Spinal cord (tissue), 10 donors: Measurements from ENCODE around the gene PROM1. TPM values are rescaled to one million over a fixed set of nuclear protein-coding genes. Genes with fewer than 3 reads are reported as not detected.
A peak's percentile ranks its signal among the peaks of the same experiment; 100 is the strongest.

Source experiments
- DNase-seq, 6 donors: peaks; one replicate each; pipeline versions ENCODE4 v3.0.0 to v3.0.0-alpha.2; 2013 to 2015; ENCODE audit warnings: low spot score in 6 of 6, low read depth in 4 of 6
- H3K27ac ChIP-seq: one replicate; pipeline ENCODE4 v1.5.1; 2013; ENCODE audit warnings: low read depth, low read length, control low read depth
- H3K27me3 ChIP-seq: one replicate; pipeline ENCODE4 v1.6.1; 2013; ENCODE audit warnings: low read length; ENCODE audit not compliant: control insufficient read depth, insufficient read depth
- H3K36me3 ChIP-seq: one replicate; pipeline ENCODE4 v1.6.1; 2013; ENCODE audit warnings: low read length; ENCODE audit not compliant: control insufficient read depth, insufficient read depth
- H3K4me1 ChIP-seq: one replicate; pipeline ENCODE4 v1.6.1; 2013; ENCODE audit warnings: low read length; ENCODE audit not compliant: control insufficient read depth, insufficient read depth
- H3K4me3 ChIP-seq: one replicate; pipeline ENCODE4 v1.5.1; 2013; ENCODE audit warnings: low read depth, low read length, control low read depth
- H3K9me3 ChIP-seq: one replicate; pipeline ENCODE4 v1.6.1; 2013; ENCODE audit warnings: low read length; ENCODE audit not compliant: control insufficient read depth, insufficient read depth
- WGBS: methylation state at CpG from one replicate; pipeline ENCODE4 v1.1.5; 2013; ENCODE audit warnings: missing lambda C conversion rate; ENCODE audit not compliant: insufficient coverage; 5-methylcytosine and 5-hydroxymethylcytosine counted together
- polyA plus RNA-seq, 2 donors: library from polyadenylated mRNA; unstranded; fragments of 120-200 nt; gene quantifications; one replicate each; pipeline ENCODE4 v1.2.1, GENCODE V29; 2013; ENCODE audit not compliant: insufficient read length in 2 of 2
- total RNA-seq, 2 donors: library from RNA; depleted of rRNA in 1 of 2; stranded (reverse); fragments of 120-200 nt in 1 of 2; fragments of >200 nt in 1 of 2; gene quantifications; one replicate each; pipeline versions ENCODE4 v1.2.3 to v1.2.4, GENCODE V29; 2013 to 2014
- donor health status: healthy.

PROM1 gene
- total and polyA plus RNA-seq, 4 donors: 18.8 to 58.0 (median 46.5) TPM

DNA sequence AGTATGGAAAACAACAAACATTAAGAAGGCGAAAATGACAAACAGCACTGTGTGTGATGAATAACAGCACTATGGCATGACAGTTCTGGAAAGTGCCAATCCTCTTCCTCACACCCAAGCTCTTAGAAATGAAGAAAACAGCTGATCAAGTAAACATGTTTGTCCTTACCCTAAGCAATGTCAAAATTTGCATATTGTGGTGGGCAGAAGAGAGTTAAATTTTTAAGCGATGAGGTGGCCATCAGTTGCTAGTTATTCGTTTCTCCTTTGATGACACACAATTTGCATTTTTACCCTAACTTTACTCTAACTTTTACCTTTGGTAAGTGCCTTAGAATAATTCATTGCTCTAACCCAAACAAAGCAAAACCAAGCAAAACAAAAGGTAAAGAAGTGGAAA lies 8.8 kb downstream of the PROM1 start:
- Histone ChIP-seq H3K4me3 (no peak overlapping the region), H3K4me1 (no peaks in the 10 kb centered on the region), H3K27ac (no peak overlapping the region), H3K9me3 (no peaks in the 10 kb centered on the region), H3K36me3 (no peaks in the 10 kb centered on the region), H3K27me3 (no peaks in the 10 kb centered on the region)
- DNase-seq: no peak
- WGBS: no CpG with 5 or more reads among the region's 3 CpGs

DNA sequence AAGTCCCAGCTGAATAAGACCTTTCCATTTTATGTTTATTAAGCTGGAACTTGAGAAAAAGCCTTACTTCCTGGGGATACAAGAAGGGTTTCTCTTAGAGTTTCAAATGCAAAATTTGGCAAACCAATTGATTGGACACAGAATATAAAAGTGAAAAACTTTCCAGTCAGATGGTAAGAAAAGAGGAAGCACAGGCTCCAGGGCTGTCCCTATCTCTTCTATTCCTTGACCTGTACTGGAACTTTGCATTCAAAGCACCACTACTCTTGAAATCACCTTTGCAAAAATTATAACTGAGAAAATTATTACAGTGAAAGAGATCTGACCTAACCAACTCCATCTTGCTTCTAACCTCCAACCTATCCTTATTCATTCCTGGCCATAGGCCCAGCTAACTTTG lies 11.7 kb downstream of the PROM1 start:
- Histone ChIP-seq H3K36me3 (no peaks in the 10 kb centered on the region), H3K27ac (no peak overlapping the region), H3K4me3 (no peak overlapping the region), H3K9me3 (no peaks in the 10 kb centered on the region), H3K4me1 (peaks cover 8% of the 10 kb centered on the region), H3K27me3 (no peaks in the 10 kb centered on the region)
- no peak for DNase-seq

DNA sequence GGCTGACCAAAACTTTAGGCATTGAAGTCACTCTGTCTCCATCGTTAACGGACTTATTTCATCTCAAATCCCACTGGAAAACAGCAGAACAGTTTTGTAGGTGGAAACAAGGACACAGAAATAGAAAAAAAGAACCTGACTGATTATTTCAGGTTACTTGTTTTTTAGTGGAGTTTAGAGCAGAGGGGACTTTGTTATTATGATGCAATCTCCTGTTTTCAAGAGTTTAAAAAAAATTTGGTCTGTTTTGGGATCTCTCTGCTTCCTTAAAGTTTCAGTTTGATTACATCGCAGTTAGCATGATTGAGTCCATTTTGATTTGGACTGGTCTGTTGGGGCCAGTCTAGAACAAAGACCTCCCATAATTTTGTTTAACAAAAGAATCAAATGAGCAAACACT lies 13.6 kb downstream of the PROM1 start:
- no peak overlapping the region for H3K27ac ChIP-seq
- no peaks in the 10 kb centered on the region for H3K27me3 ChIP-seq
- no peak overlapping the region for H3K4me3 ChIP-seq
- H3K36me3 ChIP-seq: no peaks in the 10 kb centered on the region
- no peaks in the 10 kb centered on the region for H3K9me3 ChIP-seq
- H3K4me1 ChIP-seq: peaks cover 15% of the 10 kb centered on the region
- no CpG with 5 or more reads among the region's 3 CpGs for WGBS
- DNase-seq: no peak

DNA sequence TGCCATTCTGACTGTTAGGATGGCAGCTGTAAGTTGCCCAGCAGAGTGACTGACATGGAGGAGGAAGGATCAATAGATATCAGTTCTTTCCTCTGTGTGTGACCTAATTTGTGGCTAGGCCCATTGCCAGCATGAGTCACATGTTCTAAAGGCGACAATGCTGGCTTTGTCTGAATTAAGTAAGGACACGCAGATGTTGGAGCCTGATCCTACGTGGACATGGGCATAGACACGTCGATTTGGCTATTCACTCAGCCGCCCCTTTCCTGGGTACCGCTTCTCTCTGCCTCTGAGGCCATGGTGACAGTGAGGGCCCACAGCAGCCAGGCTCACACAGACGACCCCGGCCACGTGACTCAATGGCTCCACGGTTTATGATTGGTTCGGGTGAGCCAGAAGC lies 16.3 kb downstream of the PROM1 start:
- H3K27me3 ChIP-seq: no peaks in the 10 kb centered on the region
- WGBS: 40% methylated on average over 7 of the region's 12 CpGs
- H3K27ac ChIP-seq: peak overlapping the region; percentile 50
- H3K36me3 ChIP-seq: peaks cover 2% of the 10 kb centered on the region
- peaks cover 15% of the 10 kb centered on the region for H3K4me1 ChIP-seq
- no peaks in the 10 kb centered on the region for H3K9me3 ChIP-seq
- DNase-seq: peak in 3 of 6 donors; percentile 57 to 84 (median 76)
- H3K4me3 ChIP-seq: no peak overlapping the region

DNA sequence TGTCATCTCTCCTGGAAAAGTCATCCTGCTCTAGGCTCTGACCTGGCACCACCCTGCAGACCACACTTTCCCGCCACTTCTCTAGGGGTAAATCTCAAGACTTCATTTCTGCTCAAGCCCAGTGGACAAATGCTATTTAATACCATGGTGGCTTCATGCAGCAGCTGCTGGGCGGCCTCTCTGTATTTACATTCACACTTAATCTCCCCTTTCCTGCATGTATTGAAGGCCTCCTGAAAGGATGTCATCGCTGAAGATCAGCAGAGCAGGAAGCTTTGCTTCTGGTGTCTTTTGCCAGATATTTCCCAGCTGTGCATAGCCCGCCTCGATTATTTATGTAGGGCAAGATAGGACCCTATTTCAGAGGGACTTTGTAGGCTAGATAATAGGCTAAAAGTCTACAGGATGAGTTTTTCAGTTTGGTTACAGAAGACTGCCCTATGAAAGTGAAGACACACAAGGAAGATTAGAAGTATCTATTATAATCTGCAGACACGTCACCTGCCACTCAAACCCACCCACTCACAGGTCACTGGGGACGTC lies 17.2 kb downstream of the PROM1 start:
- 85% methylated on average over 5 of the region's 7 CpGs for WGBS
- peak overlapping the region; percentile 50 for H3K27ac ChIP-seq
- H3K36me3 ChIP-seq: peaks cover 2% of the 10 kb centered on the region
- DNase-seq: no peak
- no peaks in the 10 kb centered on the region for H3K9me3 ChIP-seq
- peaks cover 15% of the 10 kb centered on the region for H3K4me1 ChIP-seq
- H3K4me3 ChIP-seq: no peak overlapping the region
- H3K27me3 ChIP-seq: no peaks in the 10 kb centered on the region

DNA sequence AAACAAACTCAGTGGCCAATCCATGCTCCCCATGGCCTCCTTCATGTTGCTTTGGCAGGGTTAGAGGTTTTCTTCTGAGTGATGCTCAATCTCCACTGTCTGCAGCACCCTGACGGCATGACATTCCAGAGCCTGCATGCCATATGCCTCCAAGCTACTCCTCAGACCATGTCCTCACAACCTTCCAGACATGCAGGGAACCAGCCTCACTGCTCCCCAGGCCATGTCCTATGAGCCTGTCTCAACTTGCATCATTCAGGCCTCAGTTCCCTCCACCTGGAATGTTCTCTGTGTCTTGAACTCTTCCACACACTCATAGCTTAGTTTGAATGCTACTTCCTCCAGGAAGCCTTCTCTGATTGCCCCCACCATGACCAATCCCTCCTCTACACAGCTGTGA lies 18.8 kb downstream of the PROM1 start:
- peaks cover 15% of the 10 kb centered on the region for H3K4me1 ChIP-seq
- no peaks in the 10 kb centered on the region for H3K9me3 ChIP-seq
- WGBS: 90% methylated on average over 1 of the region's 1 CpG
- peaks cover 2% of the 10 kb centered on the region for H3K36me3 ChIP-seq
- no peaks in the 10 kb centered on the region for H3K27me3 ChIP-seq
- H3K27ac ChIP-seq: no peak overlapping the region
- no peak overlapping the region for H3K4me3 ChIP-seq
- no peak for DNase-seq

DNA sequence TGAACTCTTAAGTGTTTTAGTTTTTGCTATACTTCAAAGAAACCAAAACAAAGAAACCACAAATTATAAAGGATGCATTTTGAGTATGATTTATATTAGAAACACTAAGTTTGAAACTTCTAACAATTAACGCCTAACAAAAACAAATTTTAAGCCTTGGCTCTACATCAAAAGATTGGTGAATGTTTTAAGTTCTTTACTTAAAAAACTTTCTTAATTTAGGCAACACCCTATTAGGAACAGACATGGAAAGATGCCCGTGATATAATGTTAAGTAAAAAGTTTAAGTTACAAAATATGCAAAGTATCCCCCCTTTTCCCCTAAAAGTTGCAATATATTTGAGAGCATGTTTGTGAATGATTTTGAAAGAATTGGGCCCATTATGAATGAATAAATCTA lies 21.2 kb downstream of the PROM1 start:
- no CpG with 5 or more reads among the region's 2 CpGs for WGBS
- peaks cover 11% of the 10 kb centered on the region for H3K4me1 ChIP-seq
- H3K9me3 ChIP-seq: no peaks in the 10 kb centered on the region
- H3K27me3 ChIP-seq: no peaks in the 10 kb centered on the region
- H3K36me3 ChIP-seq: peaks cover 2% of the 10 kb centered on the region
- H3K4me3 ChIP-seq: no peak overlapping the region
- DNase-seq: no peak
- H3K27ac ChIP-seq: no peak overlapping the region

DNA sequence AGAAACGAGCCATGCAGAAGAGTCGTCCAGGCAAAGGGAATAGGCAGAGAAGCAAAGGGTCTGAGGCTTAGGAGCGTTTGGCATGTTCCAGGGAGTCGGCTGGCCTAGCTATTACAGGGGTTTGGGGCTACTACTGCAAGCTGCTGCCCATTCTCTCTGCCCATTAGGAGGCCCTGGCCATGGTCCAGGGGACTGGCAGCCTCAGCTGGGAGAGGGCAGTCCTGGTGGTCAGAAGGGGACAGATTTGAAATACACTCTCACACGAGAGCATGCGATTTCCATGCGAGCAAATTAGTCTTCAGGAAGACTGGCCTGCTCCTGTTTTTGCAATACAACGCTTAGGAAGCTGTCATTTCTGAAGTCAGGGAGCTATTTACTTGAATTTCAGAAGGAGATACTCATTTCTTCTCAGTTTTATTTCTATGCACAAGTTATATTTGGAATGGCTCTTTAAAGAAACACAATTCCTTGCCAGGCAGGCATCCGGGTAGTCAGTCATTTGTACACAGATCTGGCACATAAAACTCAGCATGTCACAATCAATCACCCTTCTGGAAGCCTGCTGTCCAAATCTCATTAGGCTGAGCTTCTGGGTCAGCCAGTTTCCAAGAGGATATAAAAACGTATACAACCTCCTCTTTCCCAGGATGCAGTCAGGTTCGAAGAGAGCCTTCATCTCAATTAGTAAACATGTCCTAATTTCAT lies 27.0 kb downstream of the PROM1 start:
- Histone ChIP-seq H3K4me3 (no peak overlapping the region), H3K36me3 (no peaks in the 10 kb centered on the region), H3K27ac (peak overlapping the region; percentile 17), H3K9me3 (no peaks in the 10 kb centered on the region), H3K4me1 (peaks cover 13% of the 10 kb centered on the region), H3K27me3 (no peaks in the 10 kb centered on the region)
- DNase-seq: peak in 4 of 6 donors; percentile 42 to 87 (median 60)
- WGBS: 27% methylated on average over 7 of the region's 11 CpGs

DNA sequence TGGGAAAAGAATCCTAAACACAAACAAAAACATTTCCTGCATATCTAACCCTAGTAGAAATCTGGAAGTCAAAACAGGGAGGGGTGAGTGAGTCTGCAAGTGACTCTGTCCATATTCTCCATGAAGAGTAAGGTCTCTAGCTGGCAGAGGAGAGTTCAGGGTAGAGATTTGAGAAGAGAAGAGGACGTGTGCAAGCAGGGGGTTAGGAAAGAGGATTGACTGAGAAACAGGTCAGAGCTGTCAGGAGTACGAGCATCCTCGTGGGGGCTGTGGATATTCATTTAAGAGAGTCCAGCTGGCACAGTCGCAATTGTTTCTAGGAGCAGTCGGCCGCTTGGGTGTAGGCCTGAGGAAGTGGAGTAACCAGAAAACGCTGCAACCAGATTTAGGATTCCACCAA lies 27.9 kb downstream of the PROM1 start:
- WGBS: 40% methylated on average over 5 of the region's 7 CpGs
- Histone ChIP-seq H3K9me3 (no peaks in the 10 kb centered on the region), H3K27ac (no peak overlapping the region), H3K4me3 (no peak overlapping the region), H3K27me3 (no peaks in the 10 kb centered on the region), H3K4me1 (peaks cover 13% of the 10 kb centered on the region), H3K36me3 (no peaks in the 10 kb centered on the region)
- peak in 1 of 6 donors; percentile 35 for DNase-seq

DNA sequence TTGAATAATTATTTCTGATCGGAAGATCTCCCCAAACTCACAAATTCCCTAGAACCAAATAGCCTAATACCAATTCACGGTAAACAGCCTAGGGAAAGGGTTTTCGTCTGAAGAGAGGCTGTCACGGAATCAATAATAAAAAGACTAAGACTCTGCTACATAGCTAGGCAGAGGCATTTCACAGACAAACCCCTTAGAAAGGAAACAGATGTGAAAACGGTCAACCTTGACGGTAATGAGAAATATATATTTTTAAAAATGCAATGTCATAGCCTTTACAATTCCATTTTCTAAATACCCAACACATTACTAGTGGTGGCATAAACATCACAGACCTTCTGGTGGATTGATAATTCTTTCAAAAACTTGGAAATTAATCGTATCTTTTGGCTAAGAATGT lies 28.4 kb downstream of the PROM1 start:
- Histone ChIP-seq H3K4me3 (no peak overlapping the region), H3K27ac (no peak overlapping the region), H3K9me3 (no peaks in the 10 kb centered on the region), H3K36me3 (no peaks in the 10 kb centered on the region), H3K4me1 (peaks cover 13% of the 10 kb centered on the region), H3K27me3 (no peaks in the 10 kb centered on the region)
- no CpG with 5 or more reads among the region's 7 CpGs for WGBS
- DNase-seq: no peak
